Dermis microvascular lymphatic vessel endothelial cell (primary cell): ENCODE measurements around the gene SEC24B. TPM values are rescaled to one million over a fixed set of nuclear protein-coding genes. Genes with fewer than 3 reads are reported as not detected.
"Not testable (repeated sequence)": the region's sequence is repeated elsewhere in the genome, so short reads cannot be mapped to it uniquely, and the experiment has no call there.

ENCODE experiments used
- DNase-seq, 2 donors: peaks; one replicate each; pipeline versions ENCODE4 v3.0.0 to v3.0.0-alpha.2; 2010; ENCODE audit warnings: low read depth in 2 of 2
- total RNA-seq: library from RNA; depleted of rRNA; stranded (reverse); fragments of >200 nt; gene quantifications from 2 replicates; pipeline ENCODE4 v1.2.1, GENCODE V29; 2014

The SEC24B gene
- total RNA-seq, 1 donor from 2014 or later, result 10.0 TPM

DNA sequence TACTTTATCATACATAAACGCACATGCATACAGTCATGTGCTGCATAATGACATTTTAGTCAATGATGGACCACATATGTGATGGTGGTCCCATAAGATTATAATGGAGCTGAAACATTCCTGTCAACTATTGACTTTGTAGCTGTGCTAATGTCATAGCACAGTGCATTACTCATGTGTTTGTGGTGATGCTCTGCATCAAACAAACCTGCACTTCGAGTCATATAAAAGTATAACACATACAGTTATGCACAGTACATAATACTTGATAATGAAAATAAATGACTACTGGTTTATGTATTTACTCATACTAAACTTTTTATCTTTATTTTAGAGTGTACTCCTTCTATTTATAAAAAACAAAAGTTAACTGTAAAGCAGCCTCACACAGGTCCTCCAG is 65.9 kb downstream of the SEC24B start:
- DNase-seq, result no peak

- DNase-seq, result no peak
Observed at GRCh38 chr4:109506890-109507289, 73.3 kb downstream of the SEC24B start.

- no peak for DNase-seq
Observed at GRCh38 chr4:109510687-109511086, 77.1 kb downstream of the SEC24B start.

DNA sequence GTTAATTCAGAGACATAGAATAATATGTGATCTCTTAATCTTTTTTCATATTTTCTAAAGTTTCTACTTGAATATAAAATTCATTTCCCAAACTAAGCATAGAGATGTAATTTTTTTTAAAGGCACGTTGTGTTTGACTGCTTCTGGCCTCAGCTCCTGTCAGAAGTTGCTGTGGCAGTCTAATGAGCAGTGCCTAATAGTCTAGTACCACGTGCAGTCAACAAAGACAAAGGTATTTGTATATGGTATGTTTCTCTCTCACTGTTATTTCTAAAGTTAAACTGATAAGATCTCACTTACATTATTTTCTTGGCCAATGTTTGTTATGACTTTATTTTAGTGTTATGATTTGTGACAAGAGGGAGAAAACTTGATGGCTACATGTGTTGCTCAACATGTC is 77.8 kb downstream of the SEC24B start:
- peak in 1 of 2 donors; percentile 5 for DNase-seq

DNA sequence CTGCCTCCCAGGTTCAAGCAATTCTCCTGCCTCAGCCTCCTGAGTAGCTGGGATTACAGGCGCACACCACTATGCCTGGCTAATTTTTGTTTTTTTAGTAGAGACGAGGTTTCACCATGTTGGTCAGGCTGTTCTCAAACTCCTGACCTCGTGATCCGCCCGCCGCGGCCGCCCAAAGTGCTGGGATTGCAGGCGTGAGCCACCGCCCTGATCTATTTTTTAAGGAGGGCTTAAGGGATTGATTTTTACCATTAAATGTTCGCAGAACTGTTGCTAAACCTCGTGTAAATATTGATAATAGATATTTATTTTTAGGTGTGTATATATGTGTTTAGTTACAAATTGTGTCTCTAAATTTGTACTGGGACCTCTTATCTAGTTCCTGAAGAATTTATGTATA is 79.8 kb downstream of the SEC24B start:
- not testable (repeated sequence) for DNase-seq

DNA sequence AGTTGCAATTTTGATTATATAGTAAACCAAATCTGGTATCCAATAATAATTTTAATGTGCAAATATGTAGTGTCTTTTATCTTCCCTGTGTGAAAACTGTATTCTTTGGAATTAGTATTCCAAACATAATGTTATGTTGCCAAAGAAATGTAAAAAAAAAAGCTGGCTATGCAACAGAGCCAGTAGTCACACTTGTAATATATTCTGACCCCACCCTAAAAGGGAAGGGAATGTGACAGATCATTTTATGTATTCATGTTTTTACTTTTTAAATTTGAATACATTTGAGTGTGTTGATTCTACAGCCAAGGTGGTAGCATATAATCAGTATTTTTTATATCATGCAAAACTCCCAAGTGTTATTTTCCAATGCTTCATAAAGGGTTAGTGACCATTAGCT is 98.6 kb downstream of the SEC24B start:
- DNase-seq, result no peak

DNA sequence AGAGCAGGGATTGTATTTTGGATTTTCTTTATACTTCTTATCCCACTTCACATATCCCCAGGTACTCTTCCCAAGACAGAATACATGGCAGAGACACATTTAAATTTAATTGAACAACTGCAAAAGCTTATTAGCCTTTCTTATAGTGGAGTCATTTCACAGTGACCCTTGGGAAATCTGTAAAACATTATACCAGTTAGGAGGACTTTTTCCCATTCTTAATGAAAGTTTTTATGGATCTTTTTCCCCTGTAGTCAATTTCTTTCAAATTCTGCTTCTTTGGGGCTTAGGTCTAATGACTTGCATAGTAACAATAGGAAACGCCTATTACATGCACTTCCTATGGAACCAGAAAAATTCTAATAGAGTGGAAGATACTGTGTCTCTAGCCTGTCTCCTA is 111.8 kb downstream of the SEC24B start:
- DNase-seq, result no peak

DNA sequence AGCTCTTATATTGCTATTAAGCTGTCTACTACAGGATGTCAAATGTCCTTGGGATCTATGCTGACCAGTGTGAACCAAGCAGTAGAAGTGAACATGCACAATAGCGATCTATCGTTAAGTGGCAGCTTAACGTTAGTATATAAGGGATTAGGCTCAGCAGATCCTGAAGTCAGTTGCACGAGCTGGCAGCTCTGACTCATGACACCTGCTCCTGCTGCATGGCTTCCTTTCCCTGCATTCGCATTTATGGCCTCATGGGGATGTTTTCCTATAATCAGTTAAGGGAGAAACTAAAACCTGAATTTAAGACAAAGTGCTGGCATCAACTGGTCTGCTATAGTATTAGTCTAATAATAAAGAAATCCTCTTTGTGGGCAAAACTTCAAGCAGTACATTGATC is 113.8 kb downstream of the SEC24B start:
- peak in 1 of 2 donors; percentile 29 for DNase-seq

DNA sequence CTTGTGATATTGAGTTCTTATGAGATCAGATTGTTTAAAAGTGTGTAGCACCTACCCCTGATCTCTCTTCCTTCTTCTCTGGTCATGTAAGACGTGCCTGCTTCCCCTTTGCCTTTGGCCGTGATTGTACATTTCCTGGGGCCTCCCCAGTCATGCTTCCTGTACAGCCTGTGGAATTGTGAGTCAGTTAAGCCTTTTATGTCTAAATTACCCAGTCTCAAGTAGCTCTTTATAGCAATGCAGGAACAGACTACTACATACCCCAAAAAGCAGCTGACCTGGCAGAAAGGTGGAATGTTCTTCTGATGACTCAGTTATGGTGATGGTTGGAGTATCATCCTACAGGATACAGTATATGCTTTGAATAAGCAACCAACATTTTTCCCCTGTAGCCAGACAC is 115.0 kb downstream of the SEC24B start:
- DNase-seq, result peak; percentile 32 to 95

GRCh38 chr4:109552237-109552636 is 118.6 kb downstream of the SEC24B start:
- no peak for DNase-seq

DNA sequence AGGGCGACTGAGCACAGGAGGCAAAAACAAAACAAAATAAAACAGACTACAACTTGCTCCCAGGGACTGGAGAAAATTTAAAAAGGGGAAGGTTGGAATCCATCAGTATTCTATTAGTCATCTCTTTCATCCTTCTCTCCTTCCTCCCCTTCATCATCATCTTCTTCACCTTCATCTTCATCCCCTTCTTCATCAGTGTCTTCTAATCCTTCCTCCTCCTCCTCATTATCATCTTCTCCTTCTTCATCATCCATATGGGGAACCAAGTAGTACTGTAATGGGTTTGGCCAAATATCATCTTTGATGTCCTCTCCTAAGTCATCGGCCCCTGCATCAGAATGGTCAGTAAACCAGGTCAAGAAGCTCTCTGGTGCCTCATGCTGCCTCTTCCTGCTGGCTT is 119.5 kb downstream of the SEC24B start:
- no peak for DNase-seq

DNA sequence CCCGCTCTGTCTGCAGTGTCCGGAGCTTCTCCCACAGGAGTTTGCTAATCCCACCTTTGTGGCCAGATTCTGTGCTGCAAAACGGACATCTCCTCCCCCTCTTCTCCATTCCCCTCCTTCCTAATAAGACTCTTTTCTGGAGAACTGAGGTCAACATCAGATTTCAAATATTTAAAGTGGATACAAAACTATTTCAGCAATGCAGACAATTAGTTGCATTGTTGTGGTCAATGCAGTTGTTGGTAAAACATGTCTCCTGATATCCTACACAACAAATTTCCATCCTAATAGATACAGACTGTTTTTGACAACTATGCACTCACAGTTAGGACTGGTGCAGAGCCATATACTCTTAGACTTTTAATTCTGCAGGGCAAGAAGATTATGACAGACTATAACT is 121.4 kb downstream of the SEC24B start:
- no peak for DNase-seq

DNA sequence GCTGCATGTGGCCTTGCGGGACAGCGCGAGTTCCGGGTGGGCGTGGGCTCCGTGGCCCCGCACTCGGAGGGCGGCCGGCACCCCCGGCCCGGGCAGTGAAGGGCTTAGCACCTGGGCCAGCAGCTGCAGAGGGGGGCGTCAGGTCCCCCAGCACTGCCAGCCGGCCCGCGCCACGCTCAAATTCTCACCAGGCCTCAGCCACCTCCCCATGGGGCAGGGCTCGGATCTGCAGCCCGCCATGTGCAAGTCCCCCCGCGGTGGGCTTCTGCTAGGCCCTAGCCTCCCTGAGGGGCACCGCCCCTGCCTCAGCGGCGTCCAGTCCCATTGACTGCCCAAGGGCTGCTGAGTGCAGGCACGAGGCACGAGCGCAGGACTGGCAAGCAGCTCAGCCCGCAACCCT is 123.8 kb downstream of the SEC24B start:
- no peak for DNase-seq

GRCh38 chr4:109558095-109558494 is 124.5 kb downstream of the SEC24B start:
- not testable (repeated sequence) for DNase-seq

DNA sequence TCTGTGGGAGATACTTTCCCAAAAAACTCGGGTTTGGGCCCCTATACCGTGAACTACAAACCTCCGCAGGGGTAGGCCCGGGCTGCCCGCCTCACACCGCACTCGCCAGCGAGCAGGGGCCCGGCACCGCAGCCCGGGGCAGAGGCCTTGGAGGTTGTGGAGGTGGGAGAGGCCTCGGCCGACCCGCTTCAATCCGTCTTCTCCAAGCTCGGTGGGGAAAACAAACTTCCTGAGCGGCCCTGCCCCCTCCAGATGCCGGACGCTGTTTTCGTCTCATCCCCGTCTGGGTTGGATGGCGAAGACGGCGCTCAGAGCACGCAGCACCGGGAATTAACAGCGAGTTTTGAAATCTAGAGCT is 126.0 kb downstream of the SEC24B start:
- DNase-seq, result peak in 1 of 2 donors; percentile 55

DNA sequence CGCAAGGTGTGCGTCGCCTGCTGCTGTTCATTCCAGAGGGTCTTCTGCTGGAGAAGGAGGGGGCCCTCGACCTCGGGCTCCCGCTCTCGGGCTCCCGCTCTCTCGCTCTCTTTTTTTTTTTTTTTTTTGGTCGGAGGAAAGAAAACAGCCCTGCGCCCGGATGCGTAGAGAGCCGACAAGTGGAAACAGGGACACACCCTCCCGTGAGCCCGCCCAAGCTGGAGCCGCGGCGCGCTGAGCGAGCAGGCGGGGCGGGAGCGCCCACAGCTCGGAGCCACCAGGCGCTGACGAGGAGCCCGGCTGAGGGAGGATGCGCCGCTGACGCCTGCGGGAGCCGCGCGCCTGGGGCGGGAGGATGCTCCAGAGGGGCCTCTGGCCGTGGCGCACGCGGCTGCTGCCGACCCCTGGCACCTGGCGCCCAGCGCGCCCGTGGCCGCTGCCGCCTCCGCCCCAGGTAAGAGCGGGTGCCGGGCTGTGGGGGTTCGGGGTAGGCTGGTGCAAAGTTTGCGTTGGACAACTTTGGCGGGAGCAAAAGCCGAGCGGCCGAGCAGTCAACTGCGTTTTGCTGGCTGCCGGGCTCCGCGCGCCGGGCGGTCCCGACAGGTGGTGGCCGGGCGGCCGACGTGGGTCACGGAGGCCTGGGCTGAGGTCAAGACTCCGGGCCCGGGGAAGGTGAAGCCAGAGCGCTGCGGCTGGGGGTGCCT is 126.5 kb downstream of the SEC24B start, which contains the start of gene MCUB:
Gene MCUB (plus strand): TSS at position 264 of the 704 bp plus-strand sequence. CDS start 92 bp downstream, at position 356.
- peak; percentile 88 to 93 for DNase-seq

DNA sequence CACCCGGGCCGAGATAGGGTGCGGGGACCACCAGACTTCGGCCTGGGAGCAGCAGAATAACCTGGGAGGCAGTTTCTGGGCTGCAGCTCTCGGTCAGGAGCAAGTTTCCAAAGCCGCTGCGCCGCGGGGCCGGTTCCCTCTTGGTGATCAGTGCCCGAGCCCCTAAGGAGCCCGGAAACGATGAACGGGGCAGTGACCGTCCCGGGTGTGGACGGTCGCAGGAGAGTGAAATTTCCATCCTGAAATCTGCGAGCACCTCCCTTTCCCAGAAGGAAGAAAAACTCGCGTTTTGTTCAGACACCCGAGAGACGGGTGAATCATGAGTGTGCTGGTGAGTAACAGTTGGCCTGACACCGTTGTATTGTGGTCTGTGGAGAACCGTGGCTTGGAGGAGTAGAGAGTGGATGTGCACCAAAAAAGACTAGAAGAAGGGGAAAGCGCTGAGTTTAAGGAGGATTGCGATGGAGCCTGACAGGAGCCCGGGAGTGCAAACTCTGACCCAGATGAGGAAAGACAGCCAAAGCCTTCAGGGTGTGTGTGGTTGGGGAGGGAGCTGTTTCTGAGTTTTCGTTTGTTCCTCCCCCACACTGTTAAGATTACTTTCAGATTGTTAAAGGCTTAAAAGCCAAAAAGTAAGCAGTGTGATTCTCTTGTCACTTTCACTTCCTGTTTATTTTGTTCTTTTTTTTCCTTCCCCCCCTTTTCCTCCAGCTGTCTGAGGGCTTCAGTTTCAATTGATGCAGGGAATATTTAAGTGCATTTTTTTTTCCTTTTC is 127.3 kb downstream of the SEC24B start:
- peak in 1 of 2 donors; percentile 82 for DNase-seq

GRCh38 chr4:109562457-109563239 is 129.0 kb downstream of the SEC24B start:
- DNase-seq, result no peak

- DNase-seq, result no peak
Observed at GRCh38 chr4:109571494-109571893, 137.9 kb downstream of the SEC24B start.

DNA sequence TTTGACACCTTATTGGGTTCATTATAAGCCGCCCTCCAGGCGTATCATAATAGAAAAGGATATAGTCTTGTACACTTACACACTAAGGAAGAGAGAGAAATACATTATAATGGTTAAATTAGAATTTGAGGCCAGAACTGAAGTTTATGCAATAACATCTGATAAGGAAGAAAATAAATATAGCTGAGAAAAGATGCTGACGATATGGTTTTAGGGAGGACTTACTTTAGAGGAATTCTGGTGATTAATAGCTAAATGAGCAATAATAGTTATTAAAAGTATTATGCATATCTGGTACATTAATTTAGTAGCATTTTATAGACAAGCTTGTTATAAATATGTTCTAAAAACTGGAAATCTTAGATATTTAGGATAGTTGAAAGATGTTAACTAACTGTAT is 138.5 kb downstream of the SEC24B start:
- DNase-seq, result no peak

DNA sequence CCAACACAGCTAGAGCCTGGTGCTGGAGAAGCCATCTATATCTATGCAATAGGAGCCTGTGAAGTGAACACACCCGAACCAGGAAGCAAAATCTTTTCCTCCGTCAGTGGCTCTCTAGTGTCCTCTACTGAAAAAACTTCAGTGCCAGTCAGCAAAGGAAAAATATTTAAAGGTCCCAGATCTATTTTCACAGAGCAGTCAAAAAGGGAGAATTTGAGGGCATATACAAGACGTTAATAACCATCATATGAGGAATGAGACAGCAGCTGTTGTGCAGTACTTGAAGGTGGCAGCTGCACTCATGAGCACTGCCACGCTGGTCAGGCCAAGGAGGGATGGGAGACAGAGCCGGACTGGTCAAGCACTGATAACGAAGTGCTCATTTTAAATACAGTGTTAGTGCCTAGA is 140.8 kb downstream of the SEC24B start:
- DNase-seq, result peak in 1 of 2 donors; percentile 69
